Measurements from ENCODE around the gene ELK4. TPM values are rescaled to one million over a fixed set of nuclear protein-coding genes. Genes with fewer than 3 reads are reported as not detected.

Gene ELK4
- total RNA-seq, 1 donor from 2014 or later: 29.9 TPM

DNA sequence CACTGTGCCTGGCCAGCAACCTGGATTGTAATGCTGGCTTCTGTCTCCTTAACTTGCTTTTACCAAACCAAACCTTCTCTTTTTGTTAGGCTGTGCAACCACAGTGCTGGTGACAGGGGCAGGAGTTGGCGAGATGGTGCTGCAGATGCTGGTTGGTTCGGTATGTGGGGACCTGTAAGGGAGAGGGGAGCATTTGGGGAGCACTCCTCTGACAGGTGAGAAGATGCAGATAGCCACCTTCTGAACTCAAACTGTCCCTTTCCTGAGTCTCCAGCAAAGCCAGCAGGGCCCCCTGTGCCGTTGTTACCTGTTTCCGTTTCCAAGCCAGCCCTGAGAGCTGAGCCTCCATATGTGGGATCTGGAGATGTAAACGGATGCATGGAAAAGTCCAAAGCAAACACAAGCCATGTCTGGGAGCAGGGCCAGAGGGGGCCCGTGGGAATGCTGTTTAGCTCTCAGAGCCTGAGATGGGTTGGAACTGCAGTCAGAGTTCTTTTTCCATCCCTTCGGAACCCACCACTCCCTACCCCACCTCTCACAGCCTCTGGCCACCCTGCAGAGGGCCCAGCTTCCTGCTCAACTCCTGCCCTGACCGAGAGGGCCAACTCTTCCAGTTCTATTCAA, 34.0 kb downstream of the ELK4 start:
- ATAC-seq: no peak
- peak; percentile 37 for DNase-seq (ENCODE audit: low spot score)

DNA sequence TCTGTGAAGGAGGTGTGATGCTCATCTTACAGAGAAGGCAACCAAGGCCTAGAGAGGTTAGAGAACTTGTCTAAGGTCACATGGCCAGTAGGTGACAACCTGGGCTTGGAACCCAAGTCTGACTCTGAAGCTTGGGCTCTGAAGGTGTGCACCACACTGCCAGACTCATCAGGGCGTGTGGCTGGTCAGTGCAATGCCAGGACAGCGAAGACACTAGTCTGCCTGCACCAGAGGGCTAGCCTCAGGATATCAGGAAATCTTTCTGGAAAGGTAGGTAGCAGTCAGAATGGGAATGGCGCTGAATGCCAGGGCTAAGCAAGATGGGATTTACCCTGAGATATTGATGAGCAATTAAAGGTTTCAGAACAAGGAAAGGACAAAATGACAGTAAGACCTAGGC, 34.9 kb downstream of the ELK4 start:
- ATAC-seq (no peak), DNase-seq (ENCODE audit: low spot score) (peak; percentile 28)

DNA sequence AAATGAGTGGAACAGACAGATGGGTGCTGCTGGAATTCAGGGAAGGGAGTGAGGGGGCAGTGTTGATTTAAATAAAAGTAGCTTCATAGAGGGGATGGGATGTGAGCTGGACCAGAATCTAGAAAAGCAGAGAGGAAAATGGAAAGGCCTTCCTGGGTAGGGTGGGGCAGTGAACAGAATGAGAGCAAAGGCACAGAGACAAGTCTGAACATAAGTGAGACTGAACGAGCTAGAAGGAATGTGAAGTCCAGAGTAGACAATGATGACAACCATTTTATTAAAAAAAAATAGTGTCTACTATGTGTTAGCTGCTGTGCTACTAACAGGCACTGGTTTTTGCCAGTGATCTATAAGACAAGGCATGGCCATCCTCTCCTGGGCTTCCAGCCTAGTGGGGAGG, 36.0 kb downstream of the ELK4 start:
- no peak for ATAC-seq
- no peak for DNase-seq (ENCODE audit: low spot score)

DNA sequence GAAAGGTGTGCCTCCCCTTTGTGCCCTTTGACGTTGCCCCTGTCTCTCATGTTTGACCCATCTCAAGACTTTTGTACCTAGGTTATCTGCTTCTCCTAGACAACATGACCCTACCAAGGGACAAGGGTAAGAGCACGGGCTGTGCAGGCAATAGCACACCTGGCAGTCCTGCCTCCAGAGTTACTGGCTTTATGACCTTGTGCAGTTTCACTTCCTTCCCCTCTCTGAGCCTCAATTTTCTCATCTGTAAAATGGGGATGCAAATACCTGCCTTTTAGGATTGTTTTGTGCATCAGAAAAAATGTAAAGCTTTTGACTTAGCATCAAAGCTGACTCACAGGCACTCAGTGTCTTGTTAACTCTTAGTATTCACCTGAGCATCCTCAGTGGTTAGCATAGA, 36.4 kb downstream of the ELK4 start:
- DNase-seq (ENCODE audit: low spot score) (peak; percentile 30), ATAC-seq (no peak)

DNA sequence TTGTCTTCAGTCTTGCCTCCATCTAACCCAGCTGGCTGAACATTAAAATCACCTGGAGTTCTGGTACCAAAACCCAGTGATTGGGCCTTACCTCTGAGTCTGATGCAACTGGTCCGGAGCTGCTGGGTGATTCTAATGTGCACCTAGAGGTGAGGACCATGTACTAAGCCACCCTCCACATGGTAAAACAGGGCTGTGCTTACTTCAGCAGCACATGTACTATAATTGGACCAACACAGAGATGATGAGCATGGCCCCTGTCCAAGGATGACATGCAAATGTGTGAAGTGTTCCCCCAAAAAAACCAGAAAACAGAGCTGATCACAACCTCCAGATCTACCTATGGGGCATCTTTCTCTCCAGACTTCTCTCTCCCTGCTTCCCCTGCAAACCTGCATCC, 37.0 kb downstream of the ELK4 start:
- DNase-seq (ENCODE audit: low spot score) (no peak), ATAC-seq (no peak)

DNA sequence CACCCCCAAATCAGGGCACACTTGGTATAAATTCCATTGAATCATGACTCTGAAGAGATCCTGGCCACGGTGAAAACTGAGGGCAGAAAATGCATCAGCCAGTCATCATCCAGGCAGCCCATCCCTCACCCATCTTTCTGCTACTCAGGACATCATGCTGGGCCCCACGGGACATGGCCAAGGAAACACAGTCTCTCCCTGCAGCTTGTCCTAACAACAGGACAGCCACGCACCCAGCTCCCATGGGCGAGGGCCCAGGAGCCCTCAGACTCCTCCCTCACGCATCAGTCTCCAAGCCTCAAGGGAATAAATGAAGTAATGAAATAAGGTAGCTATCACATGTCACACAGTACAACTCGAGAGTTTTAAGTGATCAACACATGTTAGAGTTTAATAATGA, 37.8 kb downstream of the ELK4 start:
- no peak for ATAC-seq
- peak; percentile 37 for DNase-seq (ENCODE audit: low spot score)

DNA sequence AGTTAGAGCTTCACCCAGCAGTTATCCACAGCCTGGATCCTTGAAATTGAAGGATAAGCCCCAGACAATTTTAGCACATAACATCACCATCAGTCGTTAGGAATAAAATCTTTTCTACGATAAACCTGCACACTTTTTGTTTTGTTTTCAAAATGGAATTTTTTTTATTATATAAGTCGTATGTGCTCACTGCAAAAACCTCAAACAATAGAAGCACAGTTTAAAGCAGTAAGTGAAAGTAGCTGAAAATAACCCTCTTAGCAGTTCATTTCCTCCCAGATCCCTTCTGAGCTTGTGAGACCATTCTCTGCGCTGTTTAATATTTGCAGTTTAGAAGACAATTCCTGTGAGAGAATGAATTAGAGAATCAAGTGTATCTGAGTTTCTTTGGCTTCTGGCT, 38.3 kb downstream of the ELK4 start:
- ATAC-seq (no peak), DNase-seq (ENCODE audit: low spot score) (no peak)

DNA sequence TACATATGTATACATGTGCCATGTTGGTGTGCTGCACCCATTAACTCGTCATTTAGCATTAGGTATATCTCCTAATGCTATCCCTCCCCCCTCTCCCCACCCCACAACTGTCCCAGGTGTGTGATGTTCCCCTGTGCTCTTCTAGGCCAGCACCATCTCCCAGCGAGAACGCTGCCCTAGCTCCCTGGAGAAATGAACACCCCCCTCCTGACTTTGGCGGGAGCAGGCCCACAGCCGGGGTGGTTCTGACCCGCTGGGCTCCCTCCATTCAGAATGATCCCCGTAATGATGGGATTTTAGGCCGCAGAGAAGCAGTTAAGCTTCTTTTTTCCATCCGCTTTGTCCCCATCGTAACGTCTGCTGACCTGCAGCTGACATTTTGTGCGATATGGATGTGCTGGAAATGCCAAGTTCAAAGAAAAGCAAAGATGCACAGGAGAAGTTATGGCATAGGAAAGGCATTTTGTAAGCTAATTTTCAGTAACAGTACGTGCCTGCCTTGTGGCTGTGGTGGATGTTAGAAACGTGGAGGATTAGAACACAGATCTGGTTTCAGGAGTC, 39.3 kb downstream of the ELK4 start:
- DNase-seq (ENCODE audit: low spot score) (peak; percentile 33), ATAC-seq (no peak)

DNA sequence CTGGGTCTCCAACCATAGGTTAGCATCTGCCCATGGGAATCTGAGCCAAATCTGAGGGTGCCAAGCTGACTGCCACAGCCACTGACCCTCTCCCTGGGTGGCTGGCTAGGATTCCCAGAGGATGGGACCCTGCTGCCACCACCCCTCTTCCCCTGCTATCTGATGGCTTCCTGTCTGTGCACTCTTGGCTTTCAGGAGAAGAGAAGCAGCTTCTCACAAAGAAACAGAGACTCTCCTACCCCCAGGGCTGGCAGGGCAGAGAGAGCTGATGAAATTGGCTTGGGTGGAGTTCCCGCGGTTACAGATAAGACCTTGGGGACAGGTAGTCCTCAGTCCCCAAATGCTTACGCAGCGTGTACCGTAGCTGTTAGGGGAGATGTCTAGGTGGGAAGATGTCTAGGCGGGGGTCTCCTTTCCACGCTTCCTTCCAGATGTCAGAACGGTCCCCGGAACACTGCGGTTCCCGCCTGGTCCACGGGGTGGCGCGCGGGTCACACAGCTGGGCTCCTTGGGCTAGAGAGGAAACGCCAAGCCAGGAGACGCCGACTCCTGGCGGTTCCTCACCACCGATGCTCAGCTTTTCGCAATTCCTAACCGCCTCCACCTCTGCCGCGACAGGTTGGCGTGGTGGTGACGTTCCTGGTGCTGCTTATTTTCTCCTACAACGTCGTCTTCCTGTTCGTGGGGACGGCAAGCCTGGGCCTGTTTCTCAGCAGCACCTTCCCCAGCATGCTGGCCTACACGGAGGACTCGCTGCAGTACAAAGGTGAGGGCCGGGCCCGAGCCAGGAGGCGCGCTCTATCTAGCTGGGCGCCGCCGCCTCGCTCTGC, 40.1 kb downstream of the ELK4 start:
- ATAC-seq (peak; percentile 99), DNase-seq (ENCODE audit: low spot score) (peak; percentile 87)

DNA sequence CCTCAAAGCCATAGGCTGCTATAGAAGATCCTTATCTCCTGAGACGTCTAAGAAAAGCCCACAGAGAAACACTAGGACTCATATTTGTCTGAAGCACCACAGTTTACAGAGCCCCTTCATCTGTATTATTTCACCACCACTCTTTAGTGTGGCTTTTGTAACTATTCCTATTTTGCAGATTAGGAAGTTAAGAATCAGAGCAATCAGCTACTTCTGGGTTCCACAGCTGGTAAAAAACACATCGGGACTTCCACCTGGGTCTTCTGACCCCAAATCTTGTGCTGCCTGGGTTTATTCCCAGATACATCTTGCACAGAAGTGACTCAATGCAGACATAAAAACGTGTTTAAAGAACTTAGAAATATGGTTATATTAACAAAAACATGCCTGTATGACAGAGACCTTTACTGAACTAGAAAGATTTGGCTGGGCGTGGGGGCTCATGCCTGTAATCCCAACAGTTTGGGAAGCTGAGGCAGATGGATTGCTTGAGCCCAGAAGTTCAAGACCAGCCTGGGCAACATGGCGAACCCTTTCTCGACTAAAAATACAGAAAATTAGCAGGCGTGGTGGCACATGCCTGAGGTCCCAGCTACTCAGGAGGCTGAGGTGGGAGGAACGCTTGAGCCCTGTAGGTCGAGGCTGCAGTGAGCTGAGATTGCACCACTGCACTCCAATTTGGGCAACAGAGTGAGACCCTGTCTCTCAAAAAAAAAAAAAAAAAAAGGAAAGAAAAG, 40.9 kb downstream of the ELK4 start:
- DNase-seq (ENCODE audit: low spot score): peak; percentile 28
- ATAC-seq: no peak

DNA sequence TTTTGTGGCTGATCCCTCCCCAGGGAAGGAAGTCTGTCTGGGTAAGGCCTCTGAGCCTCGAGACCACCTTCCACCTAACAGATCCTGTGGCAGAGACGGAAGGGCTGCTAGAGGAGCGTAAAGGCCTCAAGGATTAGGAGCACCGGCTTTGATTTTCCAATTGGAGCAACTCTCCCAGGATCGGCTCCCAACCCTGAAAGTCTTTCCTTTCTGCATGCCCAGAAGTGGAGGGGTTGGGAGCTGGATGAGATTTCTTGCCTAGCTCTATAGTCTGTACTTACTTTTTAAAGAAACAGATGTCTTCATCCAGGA, 41.4 kb downstream of the ELK4 start:
- no peak for ATAC-seq
- DNase-seq (ENCODE audit: low spot score): peak; percentile 32

DNA sequence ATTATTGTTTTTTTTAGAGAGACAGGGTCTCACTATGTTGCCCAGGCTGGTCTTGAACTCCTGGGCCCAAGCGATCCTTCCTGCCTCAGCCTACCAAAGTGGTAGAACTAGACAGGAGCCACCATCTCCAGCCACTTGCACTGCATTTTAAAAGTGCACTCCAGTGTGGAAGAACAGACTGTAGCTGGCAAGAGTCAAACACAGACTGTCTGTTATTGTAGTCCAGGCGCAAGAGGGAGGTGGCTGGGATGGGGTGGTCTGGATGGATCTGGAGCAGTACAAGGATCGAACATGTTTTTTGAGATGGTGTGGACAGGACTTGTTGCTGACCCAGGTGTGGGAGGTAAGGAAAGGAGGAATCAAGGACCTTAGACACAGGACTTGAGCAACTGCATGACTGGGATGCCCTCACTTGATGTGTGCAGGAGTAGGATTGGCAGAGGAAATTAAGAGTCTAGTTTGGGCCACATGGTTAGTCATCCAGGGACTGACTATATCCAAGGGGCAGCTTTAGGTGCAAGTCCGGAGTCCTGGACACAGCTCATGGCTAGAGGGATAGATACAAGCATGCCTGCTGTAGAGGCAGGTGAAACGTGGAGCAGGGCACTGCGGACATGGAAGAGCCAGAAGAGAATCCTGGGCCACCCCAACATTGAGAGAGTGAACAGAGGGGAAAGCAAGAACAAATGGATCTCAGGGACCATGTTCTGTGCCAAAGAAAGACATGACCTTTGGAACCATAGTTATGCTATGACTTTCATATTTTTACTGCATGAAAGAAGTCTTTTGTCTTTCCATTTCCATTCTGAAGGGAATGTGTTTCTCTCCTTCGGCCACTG, 42.0 kb downstream of the ELK4 start:
- DNase-seq (ENCODE audit: low spot score) (peak; percentile 29), ATAC-seq (no peak)

DNA sequence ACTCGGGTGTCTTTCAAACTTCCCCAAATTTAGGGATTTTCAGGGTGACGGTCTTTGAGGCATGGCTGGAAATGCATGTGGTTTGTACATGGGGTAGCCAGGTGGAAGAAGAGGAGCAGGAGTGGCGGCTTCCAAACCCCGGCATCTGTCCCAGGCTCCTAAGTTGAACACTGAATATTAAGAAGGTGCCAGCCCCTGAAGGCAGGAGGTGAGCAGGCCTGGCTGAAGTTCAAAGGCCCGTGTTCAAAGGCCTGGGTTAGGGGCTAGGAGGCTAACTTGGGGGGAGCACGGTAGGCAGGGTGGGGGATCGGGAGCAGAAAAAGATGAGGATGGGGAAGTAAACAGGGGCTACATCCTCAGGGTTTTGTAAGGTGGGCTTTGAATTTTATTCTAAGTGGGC, 42.8 kb downstream of the ELK4 start:
- ATAC-seq (no peak), DNase-seq (ENCODE audit: low spot score) (no peak)

DNA sequence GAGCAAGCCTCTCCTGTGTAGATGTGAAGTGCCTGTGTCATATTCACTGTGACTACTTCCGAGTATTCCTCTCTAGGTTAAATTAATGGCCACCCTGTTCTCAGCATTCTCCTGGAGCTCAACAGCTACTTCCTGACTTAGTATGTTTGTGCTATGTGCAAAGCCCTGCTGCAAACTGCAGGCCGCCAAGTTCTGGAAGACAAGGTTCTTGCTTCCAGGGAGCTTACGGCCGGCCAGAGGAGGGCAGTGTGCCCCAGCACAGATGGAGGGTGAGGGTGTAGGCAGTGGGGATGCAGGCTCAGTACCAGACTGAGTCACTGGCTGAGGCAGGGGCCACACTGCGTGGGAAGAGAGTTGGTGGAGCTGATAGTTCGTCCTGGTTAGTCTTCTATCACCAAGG, 43.2 kb downstream of the ELK4 start:
- ATAC-seq (no peak), DNase-seq (ENCODE audit: low spot score) (peak; percentile 44)

DNA sequence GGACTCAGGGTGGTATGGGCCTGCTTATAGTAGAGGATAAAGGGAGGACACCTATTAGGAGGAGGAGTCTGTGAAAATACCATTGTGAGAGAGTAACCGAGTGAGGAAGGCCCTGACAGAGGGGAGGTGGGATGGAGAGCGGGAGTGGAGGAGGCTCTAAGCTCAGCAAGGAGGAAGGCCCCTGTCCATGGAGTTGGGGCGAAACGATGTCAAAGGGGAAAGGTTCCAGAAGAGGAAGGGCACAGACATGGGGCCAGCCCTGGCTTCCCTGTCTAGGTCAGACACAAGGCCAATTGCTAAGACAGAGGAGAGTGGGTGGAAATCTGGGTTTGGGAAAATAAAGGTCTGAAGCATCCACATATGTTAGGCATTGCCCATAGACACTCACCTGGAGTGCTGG, 44.2 kb downstream of the ELK4 start:
- DNase-seq (ENCODE audit: low spot score) (peak; percentile 8), ATAC-seq (no peak)

DNA sequence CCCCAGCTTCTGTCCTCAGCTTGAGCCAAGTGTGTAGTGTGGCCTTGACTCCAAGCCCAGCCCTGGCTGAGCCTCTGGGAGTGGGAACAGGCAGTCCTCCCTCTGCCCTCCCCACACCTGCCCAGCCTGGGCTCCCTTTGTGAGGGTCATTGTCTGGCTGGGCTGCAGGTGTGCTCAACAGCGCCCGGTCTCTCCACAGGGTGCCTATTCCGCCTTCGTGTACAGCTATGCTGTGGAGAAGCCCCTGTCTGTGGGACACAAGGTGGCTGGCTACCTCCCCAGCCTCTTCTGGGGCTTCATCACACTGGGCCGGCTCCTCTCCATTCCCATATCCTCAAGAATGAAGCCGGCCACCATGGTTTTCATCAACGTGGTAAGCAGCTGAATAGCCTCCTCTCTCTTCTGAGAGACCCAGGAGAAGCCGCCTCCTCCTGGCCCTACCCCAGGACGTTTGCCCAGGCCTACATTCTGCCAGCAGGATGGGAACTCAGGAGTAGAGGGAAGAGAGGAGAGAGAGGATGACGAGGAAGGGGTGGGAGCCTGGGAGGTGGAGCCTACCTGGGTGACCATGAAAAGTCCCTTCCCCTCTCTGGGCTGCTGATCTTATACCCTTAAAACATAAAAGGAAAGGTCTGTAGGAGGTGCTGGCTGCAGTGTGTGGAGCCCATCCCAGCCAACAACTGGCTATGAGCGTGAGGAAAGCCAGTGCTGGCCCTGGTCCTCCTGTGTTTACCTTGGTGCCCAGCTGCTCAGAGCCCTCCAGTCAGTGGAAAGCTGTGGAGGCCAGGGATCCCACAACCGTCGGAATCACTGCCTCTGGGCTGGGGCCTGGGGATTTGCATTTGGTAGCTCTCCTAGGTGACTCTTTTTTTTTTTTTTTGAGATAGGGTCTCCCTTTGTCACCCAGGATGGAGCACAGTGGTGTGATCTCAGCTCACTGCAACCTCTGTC, 45.7 kb downstream of the ELK4 start:
- ATAC-seq: no peak
- DNase-seq (ENCODE audit: low spot score): no peak

DNA sequence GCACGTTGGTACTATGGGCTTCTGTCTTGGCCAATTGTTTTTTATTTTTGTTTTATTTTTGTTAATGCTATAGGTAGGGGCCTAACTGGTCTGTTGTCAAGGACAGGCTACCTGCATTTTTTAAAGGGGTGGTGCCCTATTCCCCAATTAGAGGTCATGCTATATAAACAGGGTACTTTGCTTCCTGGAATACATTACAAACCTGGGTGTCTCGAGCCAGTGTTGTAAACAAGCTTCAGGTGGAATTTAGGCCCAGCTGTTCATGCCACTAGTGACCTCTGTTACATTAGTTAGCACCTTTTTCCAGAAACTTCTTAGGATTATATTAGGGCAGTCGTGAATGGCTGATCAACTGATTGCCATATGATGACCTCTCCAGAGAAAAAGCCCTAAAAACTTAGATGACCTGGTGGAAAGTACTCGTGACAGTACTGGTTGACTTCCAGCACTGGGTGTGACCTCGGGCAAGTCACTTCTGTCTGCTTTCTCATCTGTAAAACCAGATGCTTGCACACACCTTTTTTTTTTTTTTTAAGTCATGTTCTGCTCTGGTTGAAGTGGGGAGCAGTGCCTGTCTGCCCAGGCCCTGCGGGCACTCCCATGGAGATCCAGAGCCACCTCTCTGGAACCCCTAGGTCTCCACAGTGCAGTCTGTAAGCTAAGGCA, 46.5 kb downstream of the ELK4 start:
- DNase-seq (ENCODE audit: low spot score): no peak
- ATAC-seq: no peak

DNA sequence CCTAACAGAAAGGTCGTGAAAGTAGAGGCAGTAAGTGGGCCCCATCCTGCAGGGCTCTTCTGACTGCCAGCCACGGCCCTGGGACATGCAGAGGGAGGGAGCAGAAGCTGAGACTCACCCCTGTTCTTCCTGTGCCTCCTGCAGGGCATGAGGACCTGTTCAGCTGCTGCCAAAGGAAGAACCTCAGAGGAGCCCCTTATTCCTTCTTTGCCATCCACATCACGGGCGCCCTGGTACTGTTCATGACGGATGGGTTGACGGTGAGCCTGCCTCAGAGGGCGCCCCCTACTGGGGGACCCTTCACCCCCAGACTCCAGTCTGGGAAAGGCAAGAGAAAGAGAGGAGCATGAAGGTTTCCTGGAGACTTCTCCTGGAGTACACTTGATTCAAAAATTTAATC, 47.1 kb downstream of the ELK4 start:
- ATAC-seq (no peak), DNase-seq (ENCODE audit: low spot score) (no peak)

DNA sequence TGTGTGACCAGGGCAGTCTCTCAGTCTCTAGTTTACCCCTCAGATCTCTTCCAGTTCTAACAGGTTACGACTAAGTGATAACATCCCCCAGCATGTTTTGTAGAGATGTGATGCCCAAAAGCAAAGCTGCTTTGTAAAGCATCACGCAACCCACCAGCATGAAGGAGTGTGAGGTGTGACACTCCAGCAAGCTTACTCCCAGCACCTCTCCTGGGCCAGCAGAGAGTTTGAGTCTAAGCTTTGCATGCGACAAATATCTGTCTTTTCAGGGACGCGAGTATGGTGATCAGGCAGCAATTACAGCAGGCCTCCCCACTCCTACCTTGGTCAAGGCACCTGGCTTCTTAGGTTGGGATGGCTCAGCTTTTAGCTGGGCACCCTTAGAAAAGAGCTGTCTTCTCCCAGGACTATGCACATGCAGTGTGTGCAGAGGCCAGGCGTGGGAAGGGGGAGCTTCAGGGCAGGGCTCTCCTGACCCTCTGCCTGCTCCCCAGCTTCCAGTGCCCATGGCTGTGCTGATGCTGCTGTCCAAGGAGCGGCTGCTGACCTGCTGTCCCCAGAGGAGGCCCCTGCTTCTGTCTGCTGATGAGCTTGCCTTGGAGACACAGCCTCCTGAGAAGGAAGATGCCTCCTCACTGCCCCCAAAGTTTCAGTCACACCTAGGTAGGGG, 48.2 kb downstream of the ELK4 start:
- DNase-seq (ENCODE audit: low spot score) (no peak), ATAC-seq (no peak)

Data from left lobe of liver (tissue), 2 donors.